ENCODE measurements around the gene MIF.

Gene MIF

DNA sequence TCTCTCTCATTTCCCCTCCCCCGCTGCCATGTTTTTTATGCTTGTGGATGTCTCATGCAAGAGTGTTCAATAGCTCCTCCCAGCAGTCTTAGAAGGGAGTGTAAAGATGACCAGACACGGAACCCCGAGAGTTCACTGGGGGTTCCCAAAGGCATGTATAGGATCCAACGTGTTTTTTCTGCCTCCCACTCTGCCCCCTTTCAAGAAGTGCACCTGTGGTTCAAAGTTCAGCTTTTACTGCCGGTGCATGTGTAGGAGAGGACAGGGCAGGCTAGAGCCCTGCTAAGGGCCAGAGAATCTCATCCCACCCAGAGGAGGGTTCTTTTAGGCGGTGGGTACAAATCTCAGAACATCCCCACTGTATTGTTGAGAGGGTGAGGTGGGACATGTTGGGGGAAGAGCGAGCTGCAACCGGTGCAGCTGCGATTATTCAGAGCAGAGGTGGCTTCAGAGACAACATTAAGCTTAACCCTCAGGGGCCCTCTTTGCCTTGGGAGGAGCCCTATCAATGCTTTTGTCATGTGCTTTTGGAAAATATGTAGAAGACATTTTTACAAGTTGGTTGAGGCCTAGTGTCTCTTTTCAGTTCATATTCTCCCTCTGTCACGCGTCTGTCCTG, 14.5 kb downstream of the MIF start:
- H3K4me3 ChIP-seq (ENCODE audit: low read depth, low read length): no peak overlapping the region
- TF ChIP-seq, protein P1, sequence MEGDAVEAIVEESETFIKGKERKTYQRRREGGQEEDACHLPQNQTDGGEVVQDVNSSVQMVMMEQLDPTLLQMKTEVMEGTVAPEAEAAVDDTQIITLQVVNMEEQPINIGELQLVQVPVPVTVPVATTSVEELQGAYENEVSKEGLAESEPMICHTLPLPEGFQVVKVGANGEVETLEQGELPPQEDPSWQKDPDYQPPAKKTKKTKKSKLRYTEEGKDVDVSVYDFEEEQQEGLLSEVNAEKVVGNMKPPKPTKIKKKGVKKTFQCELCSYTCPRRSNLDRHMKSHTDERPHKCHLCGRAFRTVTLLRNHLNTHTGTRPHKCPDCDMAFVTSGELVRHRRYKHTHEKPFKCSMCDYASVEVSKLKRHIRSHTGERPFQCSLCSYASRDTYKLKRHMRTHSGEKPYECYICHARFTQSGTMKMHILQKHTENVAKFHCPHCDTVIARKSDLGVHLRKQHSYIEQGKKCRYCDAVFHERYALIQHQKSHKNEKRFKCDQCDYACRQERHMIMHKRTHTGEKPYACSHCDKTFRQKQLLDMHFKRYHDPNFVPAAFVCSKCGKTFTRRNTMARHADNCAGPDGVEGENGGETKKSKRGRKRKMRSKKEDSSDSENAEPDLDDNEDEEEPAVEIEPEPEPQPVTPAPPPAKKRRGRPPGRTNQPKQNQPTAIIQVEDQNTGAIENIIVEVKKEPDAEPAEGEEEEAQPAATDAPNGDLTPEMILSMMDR (IDR thresholded peaks at IDR 0.05; ENCODE audit: low read depth, low read length): no peak

DNA sequence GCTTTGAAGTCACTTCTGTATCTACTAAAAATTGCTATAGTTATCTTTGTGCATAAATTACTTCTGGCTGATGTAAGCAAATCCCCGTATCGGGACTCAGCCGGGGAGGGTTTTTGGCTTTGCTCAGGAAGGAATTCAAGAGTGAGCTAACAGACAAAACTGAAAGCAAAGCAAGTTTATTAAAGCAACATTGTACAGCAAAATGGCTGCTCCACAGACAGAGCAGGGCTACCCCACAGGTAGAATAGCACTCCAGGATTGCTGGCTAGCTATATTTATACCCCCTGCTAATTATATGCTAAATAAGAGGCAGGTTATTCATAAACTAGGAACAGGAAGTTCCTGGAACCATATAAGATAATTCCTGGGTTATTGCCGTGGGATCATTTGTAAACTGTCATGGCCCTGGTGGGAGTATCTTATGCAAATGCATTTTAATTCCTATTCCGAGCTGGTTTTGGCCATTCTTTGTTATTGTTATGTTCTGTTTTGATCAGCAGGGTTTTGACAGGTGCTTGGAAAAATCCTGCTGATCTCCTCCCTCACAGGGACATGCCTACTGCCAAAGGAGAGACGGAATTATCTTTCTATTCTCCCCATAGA, 15.2 kb downstream of the MIF start:
- TF ChIP-seq, protein P1 (IDR thresholded peaks at IDR 0.05; ENCODE audit: low read depth, low read length): no peak
- H3K4me3 ChIP-seq (ENCODE audit: low read depth, low read length): no peak overlapping the region

DNA sequence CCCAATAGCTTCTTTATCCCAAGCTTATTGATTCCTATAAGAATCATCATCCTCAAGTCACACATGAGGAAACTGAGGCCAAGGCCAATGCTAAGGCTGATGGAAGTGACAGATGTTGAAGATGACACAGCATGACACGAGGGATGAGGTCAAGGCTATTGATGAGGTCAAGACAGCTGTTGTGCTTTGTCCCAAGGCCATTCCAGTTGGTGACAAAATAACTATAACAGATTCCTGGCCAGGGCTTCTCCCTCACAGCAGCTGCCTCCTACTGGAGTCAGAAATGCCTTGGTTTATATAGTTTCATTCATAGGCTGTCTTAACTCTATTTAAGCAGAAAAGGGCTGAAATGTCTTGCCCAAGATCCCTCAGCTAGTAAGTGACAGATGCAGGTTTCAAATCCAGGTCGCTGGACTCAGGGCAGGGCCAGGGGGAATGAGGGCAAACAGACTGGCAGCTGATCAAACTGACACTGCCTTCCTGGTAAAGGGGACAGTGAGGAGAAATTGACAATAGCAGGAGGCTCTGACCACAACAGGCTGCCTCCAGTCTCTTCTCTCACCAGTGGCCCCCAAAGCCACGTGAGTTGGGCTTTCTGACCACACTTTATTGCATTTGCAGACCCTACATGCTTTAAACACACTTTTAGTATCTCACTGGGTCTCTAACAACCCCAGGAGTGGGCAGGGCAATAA, 16.5 kb downstream of the MIF start:
- TF ChIP-seq, protein P1 (IDR thresholded peaks at IDR 0.05; ENCODE audit: low read depth, low read length): no peak
- no peak overlapping the region for H3K4me3 ChIP-seq (ENCODE audit: low read depth, low read length)

DNA sequence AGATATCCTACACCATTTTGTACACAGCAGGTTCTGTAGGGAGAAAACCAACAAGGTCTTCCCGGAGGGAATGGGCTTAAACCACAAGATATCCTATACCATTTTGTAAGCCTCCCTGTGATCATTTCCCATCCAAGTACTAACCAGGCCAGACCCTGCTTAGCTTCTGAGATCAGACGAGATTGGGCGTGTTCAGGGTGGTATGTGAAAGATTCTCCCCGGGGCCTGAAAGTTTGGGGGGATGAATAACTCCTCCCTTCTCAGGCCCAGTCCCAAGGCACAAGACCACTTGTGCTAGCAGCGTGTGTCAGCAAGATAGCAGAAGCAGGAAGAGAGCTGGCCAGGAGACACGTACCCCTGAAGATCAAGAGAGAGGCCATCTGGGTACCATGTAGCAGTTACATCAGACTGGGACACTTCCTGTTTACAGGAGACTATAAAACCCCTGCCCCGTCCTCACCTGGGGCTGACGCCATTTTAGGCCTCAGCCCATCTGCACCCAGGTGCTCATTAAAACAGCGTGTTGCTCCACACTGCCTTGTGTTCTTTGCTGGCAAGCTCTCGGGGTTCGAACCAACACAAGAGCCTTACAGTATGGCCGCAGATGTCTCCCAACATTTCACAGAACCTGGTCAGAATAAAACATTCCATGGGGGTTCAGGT, 17.3 kb downstream of the MIF start:
- TF ChIP-seq, protein P1 (IDR thresholded peaks at IDR 0.05; ENCODE audit: low read depth, low read length): no peak
- no peak overlapping the region for H3K4me3 ChIP-seq (ENCODE audit: low read depth, low read length)

DNA sequence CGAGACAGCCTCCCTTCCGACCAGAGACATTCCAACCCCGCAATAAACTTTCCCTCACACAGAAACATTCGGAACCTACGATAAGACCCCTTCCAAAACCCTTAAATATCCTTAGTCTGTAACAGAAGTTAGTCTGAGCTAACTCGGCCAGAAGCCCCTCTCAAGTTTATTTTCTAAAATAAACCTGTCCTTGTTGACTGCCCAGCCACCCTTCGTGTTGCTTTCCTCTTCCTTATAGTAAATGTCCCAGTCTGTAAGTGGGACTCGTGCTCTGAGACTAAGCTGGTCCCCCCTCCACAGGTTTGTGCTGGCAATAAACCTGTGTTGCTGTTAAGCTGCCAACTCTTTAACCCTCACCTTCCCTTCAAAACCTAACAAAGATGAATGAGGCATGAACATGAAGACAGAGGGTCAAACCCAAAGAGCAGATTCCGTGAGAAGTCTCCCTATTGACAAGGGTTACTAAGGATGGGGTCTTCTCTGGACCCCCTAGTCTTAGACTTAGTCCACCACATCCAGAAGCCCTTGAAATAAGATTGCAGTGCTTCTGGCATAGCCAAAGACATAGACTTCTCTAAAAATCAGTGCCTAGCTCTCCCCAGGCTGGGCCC, 18.2 kb downstream of the MIF start:
- TF ChIP-seq, protein P1 (IDR thresholded peaks at IDR 0.05; ENCODE audit: low read depth, low read length): no peak
- H3K4me3 ChIP-seq (ENCODE audit: low read depth, low read length): no peak overlapping the region

DNA sequence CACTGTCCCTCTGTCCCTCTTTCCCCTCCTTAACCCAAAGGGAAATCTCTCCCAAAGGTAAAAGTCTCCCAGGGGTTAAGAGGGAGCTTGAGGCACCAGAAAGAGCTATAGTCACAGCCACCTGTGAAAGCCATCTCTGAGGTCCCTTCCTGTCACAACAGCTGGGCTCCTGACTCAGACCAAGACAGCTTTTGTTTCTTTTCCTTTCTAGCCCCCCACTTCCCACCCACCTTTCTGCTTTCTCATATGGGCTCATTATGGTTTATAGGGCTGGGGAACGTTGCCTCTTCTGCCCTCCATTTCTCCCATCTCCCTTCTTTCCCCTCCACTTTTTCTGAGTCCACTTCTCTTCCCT, 19.1 kb downstream of the MIF start:
- TF ChIP-seq, protein P1 (IDR thresholded peaks at IDR 0.05; ENCODE audit: low read depth, low read length): no peak
- H3K4me3 ChIP-seq (ENCODE audit: low read depth, low read length): peak overlapping the region; percentile 62
